DOHH2 (cell line): ENCODE measurements around the gene FAM20C.

Experiments used
- CTCF ChIP-seq: fragments of 200-600 bp; sonication (generic); IDR thresholded peaks from one replicate; pipeline ENCODE4 v1.5.1; 2014; ENCODE audit warnings: antibody characterized with exemption, mild to moderate bottlenecking, low read depth, low read length; ENCODE audit not compliant: poor library complexity, severe bottlenecking
- EZH2phosphoT487 ChIP-seq: fragments of 200-600 bp; sonication (generic); IDR thresholded peaks from 2 replicates; pipeline ENCODE4 v1.6.1; 2017; ENCODE audit warnings: borderline replicate concordance, mild to moderate bottlenecking, antibody characterized with exemption, low read length, moderate library complexity, mixed read lengths

GRCh38 chr7:288671-289101 is 96.3 kb downstream of the FAM20C start:
- TF ChIP-seq CTCF, result no peak
- no peak for TF ChIP-seq EZH2phosphoT487
